ENCODE results near the gene CNOT8.

DNA sequence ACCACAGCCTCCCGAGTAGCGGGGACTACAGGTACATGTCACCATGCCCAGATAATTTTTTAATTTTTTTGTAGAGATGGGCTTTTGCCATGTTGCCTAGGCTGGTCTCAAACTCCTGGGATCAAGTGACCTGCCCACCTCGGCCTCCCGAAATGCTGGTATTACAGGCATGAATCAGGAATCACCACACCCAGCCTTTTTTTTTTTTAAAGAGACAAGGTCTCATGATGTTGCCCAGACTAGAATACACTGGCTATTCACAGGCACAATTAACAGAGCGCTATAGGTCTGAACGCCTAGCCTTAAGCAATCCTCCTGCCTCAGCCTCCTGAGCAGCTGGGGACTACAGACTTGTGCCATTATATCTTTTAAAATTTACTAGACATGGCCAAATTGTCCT is 43.5 kb downstream of the CNOT8 start:
- TF ChIP-seq, protein P1, sequence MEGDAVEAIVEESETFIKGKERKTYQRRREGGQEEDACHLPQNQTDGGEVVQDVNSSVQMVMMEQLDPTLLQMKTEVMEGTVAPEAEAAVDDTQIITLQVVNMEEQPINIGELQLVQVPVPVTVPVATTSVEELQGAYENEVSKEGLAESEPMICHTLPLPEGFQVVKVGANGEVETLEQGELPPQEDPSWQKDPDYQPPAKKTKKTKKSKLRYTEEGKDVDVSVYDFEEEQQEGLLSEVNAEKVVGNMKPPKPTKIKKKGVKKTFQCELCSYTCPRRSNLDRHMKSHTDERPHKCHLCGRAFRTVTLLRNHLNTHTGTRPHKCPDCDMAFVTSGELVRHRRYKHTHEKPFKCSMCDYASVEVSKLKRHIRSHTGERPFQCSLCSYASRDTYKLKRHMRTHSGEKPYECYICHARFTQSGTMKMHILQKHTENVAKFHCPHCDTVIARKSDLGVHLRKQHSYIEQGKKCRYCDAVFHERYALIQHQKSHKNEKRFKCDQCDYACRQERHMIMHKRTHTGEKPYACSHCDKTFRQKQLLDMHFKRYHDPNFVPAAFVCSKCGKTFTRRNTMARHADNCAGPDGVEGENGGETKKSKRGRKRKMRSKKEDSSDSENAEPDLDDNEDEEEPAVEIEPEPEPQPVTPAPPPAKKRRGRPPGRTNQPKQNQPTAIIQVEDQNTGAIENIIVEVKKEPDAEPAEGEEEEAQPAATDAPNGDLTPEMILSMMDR (conservative IDR thresholded peaks at IDR 0.05; ENCODE audit: low read length), result no peak
- no peak for TF ChIP-seq EZH2phosphoT487 (IDR thresholded peaks at IDR 0.05; ENCODE audit: borderline replicate concordance, low read depth, low read length)

Measured in OCI-LY7 (cell line).